CD4-positive, alpha-beta T cell treated with Interleukin-21 for 1 hour (primary cell): Measurements from ENCODE around the gene AFAP1.

Source experiments
- DNase-seq: peaks from one replicate; pipeline ENCODE4 v3.0.0-alpha.2; 2020

Gene AFAP1

DNA sequence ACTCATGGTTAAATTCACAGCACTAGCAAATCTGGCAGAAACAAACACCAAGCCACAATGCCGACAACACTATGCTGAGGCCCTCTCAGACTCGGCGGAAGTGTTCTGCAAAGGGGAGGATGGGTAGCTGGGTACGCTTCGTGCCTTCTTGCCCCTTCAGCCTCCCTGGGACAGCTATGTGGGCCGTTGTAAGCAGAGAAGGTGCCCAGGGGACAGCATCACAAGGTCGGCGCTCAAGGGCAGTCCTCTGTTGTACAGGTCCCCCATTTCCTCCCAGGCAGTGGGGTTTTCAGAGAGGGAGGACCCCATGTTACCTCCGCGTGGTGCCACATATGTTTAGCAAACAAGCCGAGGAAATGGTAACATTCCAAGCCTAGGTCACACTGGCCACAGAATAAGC, 173.6 kb downstream of the AFAP1 start:
- DNase-seq: no peak

DNA sequence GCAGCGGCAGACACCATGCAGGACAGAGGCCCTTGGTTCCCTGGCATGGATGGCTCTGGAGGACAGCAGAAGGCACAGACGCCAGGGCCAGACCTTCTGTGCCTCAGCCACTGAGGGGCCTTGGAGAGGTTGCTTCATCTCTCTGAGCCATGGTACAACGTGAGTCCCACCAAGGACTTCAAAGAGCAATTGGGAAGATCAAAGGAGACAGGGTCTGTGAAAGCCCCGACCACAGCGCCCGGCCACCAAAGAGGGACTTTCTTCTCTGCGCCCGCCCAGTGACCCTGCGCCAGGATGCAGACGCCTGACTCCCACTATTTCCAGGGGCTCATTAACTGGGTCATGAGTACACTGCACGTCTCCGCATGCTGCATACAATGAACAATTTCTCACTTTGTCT, 174.0 kb downstream of the AFAP1 start:
- no peak for DNase-seq

DNA sequence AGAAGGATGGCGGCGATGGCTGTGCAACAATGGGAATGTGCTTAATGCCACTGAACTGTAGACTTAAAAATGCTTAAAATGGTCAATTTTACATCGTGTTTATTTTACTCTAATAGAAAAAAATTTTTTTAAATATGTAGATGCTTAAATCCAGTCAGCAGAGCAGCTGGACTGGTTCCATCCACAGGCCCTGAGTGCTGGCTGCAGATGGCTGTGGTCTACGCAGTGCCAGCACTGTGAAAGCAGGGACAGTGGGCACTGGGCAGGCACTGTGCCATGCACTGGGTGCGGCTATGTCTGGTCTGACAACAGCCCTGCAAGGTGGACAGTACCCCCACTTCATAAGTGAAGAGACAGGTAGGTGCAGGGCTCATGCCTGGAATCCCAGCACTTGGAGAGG, 175.2 kb downstream of the AFAP1 start:
- no peak for DNase-seq

DNA sequence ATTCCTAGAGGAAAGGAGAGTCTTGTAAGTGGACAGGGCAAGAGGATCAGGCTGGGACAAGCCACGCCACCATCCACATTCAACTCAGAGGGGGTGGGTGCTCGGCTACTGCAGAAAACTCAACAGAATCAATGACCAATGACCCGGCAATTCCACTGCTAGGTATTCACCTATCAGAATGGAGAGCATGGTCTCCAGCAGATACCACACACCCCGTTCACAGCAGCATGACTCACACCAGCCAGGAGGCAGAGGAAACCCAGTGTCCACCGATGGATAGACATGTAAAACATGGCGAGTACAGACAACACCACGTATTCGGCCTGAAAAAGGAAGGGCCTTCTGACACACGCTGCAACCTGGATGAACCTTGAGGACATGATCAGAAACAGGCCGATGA, 175.9 kb downstream of the AFAP1 start:
- DNase-seq: no peak

DNA sequence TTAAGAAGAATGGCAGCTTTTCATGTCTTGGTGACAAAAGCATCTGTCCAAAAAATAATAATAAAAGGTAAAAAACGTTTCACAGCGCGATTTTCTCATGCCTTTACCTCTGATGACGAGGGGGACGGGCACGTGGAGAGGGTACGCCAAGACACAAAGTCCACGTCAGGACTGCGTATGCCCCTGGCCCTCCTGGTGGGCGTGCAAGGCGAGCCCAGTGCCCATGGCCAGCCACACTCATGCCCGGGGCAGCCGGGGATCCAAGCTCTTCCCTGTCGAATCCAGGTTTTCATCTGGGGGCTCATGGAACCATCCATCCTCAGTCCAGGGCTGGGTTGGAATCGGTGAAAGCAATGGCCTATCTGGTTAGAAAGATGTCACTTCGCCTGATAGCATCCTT, 176.6 kb downstream of the AFAP1 start:
- no peak for DNase-seq

DNA sequence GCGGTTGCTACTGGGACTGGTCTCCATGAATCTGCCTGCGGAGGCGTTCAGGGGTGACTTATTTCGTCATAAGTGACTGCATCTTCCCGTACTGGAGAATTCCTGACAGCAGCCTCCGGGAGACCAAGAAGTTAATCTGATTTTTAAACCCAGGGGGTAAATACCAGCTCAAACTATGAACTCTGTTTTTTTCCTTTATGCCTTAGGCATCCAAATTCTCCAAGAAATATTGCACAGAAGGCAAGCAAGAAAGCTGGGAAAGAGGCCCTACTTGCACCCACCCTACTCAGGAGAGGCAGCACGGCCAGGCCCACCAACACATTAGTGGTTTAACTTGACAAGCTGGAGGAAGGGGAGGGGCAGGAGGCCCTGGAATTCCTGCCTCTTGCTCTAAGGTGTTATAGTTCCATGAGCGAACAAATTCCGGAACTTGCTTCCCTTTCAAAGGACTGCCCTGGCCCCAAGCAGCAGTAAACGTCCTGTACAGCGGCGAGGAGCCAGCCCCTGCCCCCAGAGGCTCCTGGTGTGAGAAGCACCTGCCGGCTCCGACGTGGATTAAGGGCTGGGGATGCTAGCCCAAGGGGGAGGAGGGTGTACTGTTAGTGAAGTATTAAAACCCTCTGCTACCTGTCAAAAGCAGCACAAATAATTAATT, 177.2 kb downstream of the AFAP1 start:
- no peak for DNase-seq

DNA sequence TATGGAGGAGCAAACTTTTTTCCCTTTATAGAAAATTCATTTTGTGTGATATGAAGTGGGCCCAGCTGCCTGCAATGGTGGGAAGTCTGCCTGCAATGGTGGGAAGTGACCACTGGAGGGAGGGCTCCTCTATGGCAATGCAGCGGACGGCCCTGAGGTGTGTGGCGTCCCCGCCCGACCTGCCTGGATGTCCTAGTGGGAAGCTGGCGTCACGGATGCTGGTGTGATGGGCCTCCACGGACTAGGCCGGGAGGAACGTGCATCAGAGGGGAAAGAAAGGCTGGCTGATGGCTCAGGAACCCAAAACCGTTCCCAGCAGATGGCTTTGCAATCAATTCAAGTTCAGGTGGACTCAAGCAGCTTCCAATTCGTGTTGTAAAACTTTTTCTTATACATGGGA, 177.9 kb downstream of the AFAP1 start:
- DNase-seq: peak; percentile 52

DNA sequence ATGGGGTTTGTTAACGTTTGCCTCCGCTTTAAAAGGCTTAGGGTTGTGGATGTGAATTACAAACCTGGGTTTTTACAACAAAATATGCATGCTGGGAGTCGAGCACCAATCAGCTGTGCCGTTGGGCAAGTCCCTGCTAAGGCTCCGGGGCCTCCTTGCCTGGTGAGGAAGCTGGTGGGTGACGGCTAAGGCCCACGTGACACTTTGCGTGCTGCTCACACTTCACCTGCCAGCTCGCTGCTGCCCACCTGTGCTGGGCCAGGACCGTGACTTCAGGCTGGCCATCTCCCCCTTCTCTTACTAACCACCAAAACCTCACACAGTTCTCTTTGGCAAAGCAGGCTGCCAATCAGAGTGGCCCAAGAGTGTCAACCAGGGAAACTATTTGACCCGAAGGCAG, 178.3 kb downstream of the AFAP1 start:
- no peak for DNase-seq

DNA sequence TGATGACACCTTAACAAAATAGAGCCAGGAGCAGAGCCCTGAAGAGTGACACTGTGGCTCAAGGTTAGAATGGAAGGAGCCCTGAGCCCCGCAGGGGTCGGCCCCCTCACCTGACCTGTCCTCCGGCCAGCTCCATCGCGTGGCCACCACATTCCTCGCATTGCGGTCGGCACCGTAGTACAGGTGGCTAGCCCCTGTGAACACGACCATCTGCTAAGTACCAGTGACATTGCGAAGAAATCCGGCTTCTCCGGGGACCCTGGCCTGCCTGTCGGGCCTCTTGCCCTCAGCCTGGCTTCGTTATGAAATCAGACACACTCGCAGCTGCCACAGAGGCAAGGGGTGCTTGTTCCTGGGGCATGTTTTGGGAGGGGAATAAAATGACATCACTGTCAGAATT, 179.0 kb downstream of the AFAP1 start:
- DNase-seq: no peak

DNA sequence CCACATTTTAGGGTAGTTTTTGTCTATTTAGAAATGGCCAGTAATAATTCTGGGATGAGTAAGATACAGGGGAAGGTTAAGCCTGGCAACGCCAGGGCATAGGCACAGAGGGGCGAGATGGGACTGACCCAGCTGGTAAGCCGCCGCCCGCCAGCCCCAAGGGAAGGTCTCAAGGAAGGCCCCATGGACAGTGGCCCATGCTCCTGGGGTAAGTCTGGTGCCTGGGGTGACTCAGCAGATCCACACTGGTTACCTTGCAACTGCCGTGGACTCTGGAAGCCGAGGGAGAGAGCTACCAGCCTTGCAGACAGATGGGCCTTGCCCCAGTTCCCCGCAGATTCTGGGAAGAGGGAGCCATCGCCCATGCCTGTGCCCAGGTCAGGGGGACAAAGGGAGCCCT, 179.4 kb downstream of the AFAP1 start:
- DNase-seq: no peak

DNA sequence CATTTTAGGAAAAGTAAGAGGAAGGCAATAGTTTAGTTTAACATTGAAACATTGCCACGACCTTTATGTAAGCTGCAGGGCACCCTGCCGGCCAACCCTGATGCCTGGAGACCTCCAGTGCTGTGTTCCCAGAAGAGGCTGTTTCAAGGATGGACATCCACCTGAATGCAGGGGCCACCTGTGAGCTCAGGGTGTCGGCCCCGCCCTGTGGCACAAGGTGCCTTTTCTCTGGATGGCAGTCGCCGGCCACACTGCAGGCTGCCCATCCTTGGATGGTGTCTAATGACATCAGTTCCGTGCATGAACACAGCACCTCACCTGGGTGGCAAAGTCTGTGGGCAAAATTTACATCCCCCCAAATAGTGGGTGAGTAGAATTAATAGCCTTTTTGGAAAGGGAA, 180.0 kb downstream of the AFAP1 start:
- DNase-seq: no peak

DNA sequence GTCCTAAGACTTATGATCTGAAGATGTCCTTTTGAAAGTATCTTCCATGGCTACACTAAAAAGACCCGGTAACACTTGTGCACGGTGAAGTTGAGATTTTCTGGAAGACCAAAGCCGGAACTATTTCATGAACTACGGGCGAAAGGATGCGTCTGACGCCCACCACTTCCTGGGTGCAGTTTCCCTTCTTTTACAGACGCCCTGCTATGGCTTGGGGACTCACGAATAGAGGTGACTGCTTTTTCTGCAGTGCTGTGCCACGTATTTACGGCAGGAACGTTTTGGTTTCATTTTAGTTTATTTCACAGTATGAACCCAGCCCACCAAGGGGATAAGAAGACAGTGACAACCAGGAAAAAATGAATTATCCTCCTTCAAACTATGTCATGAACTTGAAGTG, 180.4 kb downstream of the AFAP1 start:
- DNase-seq: peak; percentile 82

DNA sequence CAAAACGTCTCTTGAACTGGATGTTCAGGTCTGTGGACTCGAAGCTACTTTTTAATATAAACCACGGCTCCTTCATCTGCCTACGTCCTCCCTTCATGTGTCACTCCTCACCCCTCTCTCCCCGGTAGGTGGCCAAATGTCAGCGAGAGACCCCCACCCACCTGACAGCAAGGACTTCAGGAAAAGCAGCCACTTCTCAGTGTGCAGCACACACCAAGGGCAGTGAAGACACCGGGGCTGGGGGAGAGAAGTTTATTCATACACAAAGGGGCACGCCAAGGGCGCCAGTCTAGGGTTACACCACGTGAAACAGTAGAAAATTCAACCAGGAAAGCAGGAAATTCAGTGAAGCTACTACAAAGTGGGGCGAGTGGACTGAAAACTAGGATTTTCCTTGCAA, 181.2 kb downstream of the AFAP1 start:
- DNase-seq: no peak

DNA sequence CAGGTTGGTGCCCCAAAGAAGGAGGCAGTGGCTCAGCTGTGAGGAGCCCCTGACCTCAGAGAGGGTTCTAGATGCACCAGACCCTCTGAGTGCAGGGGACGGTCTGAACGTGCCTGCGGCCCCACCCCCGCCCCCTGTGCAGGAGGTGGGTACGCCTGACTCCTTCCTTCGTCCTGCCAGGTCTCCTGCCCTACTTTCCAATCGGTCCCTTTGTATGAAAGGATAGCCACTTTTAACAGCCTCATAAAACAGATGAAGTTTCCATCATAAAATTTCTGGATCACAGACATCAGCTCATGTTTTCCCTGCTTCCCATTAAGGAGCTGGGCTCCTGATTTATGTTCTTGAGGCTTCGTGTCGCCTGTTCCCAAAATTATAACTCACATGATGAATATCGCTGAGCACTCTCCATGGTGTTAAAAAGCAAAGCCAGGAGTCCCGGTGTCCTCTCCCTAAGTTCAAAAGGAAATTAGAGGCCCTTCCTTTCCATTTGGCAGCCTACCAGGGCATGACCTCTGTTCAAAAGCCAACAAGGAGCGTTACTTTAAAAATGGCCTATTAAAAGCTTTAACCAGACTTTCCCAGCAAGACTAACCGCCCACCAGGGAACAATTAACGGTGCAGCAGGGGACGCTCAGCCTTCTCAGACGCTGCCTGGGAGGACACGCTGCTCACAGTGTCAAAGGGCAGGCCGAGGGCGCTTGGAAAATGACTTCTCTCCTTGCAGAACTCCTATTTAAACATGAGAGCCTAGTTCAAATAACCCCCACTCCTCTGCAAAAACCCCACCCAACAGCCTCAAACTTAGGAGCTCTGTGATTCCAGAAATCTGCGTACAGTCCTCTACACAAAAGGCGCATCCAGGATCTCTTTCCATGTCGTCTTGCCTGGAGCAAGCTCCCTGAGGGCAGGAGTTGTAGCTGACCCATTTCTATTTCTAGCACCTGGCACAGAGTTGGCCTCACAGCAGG, 181.9 kb downstream of the AFAP1 start:
- no peak for DNase-seq

DNA sequence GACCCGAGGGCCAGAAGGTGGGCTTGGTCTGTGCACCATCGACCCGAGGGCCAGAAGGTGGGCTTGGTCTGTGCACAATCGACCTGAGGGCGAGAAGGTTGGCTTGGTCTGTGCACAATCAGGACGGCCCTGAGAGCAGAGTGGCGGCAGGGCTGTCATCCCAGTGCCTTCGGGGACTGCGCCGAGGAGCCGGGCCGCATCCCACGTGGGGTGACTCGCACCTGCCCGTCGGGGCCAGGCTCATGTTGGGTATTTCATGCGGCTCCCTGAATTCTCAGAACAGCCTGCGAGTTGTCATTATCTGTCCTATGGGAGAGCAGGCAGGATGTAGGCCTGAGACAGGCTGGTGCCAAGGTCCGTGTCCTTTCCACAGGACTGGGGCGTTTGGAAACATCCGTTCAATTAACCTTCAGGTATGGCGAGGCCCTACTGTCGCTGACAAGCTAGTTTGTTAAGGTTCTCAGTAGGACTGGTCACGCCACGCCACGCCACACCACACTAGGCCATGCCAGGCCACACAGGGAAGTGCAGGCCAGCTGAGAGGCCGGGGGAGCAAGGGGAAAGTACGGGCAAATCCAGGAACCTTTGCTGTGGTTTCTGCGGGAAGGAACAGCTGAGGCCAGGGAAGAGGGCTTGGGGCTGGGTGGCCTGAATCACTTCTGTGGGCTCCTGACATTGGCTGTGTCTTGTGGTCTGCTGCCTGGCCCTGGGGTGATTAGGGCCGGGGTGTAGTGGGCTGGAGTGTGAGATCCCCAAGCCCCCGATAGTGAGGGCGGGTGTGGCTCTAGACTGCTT, 182.9 kb downstream of the AFAP1 start:
- DNase-seq: no peak

DNA sequence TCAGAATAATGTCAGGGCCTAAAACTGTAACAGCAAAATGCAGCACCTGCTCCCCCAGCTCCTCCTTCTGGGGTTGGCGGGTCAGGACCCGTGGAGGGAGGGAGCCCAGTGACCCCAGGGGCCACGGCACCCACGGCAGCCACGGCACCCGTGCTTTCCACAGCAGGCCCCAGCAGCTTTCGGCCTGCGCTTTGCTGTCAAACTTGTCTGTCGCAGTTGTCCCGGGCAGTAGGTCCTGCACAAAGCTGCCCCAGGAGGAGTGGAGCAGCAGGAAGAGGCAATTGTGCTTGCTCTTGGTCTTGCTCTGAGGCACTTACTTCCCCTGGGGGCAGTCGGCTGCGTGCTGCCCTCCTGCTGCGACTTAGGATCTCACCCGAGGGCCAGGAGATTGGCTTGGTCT, 183.6 kb downstream of the AFAP1 start:
- DNase-seq: no peak

DNA sequence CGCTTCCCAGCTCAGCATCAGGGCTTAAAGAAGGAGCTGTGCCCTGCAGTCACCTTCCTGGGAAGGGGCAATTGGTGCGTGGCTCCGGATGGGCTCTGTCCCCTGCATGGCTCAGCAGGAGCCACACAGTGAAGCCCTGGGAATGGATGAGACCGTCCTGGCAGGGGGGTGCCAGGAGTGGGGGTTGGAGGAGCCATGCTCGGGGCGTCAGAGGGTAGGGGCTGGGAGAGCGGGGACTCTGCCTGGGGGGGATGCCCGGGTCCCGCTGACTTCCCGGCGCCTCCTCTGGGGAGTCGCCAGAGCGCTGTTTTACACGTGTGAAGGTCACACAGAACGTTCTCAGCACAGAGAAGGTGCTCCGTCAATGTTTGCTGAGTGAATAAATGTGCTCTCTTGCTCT, 184.1 kb downstream of the AFAP1 start:
- no peak for DNase-seq

DNA sequence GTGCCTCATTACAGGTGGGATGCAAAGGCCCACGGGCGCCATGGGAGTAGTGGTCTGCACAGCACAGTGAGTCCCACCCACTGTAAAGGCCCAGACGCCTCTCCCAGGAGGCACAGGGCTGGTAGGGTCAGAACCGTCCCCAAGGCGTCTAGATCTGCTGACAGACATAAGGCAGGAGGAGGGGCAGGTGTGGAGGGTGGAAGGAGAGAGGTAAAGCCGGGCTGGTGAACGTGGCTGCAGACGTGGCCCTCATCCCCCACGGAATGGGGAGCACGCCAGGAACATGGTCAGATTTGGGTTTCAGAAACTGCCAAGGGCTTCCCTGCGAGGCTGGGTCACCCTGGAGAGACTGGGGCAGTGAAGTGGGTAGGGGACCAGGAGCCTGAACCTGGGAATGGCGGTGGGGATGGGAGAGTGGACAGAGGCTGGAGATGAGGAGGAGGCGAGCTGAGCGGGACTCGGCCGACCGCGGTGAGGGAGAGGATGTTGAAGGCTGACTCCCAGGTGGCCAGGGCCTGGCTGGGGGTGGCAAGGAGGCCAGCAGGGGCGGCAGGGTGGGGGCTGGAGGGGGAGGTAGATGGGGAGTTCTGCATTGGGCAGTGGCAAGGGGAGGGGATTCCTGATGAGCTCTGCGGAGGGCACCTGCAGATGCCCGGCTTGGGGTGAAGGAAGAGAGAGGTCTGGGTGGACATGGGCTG, 184.9 kb downstream of the AFAP1 start:
- no peak for DNase-seq

DNA sequence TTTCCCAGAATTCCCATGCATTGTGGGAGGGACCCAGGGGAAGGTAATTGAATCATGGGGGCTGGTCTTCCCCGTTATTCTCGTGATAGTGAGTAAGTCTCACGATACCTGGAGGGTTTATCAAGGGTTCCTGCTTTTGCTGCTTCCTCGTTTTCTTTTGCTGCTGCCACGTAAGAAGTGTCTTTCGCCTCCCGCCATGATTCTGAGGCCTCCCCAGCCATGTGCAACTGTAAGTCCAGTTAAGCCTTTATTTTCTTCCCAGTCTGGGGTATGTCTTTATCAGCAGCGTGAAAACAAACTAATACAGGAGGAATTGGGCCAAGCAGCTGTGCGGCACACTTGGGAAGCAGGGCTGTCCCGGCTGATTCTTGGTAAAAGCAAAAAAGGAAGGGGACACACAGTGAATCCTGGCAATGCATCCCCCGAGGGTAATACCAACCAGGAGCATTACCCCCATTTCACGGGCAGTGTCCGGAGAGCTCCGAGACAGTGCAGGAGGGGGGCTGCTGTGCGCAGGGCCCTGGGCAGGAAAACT, 185.7 kb downstream of the AFAP1 start:
- DNase-seq: no peak

DNA sequence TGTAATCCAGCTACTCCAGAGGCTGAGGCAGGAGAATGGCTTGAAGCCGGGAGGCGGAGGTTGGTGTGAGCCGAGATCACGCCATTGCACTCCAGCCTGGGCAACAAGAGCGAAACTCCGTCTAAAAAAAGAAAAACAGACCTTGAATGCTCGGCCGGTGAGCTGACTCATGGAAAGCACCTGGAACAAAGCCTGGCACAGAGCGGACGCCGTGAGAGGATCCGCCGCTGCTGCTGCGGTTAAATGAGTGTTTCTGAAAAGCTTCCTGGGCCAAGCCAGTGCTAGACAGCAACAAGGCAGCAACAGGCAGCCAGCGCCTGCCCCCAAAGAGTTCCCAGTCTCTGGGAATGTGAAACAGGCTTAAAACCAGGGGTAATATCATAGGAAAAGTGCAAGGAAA, 186.4 kb downstream of the AFAP1 start:
- no peak for DNase-seq

DNA sequence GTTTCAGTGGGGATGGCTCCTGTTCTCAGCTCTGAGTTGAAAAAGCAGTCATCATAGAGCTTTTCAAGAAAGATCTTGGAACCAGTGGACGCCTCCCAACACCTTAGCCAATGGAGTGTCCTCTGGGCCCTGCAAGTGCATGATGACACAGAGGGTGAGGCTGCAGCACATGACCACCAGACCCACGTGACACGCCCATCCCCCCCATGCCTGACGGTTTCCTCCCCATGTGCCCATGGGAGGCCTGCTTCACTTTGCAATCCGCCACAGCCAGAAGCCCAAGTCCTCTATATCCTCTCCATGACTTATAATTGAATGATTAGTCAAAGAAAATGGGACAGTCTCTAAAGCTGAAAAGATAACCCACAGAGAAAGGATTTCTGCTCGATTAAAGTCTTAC, 187.0 kb downstream of the AFAP1 start:
- DNase-seq: no peak

DNA sequence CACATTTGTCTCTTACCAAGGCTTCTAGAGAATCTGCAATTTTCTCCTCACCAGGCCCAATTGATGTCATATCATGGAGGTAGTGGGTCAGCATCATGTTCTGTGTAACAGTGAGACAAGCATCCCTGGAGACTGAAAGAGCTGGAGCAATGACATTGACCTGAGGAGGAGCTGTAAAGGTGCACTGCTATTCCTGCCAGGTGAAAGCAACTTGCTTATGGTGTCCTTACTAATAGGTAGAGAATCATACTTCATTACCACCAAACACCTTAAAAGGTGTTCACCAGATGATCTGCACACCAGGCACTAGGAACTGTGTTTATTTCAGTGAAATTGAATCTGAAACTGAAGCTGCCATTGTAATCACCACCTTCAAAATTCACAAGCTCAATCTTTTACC, 188.7 kb downstream of the AFAP1 start:
- no peak for DNase-seq

DNA sequence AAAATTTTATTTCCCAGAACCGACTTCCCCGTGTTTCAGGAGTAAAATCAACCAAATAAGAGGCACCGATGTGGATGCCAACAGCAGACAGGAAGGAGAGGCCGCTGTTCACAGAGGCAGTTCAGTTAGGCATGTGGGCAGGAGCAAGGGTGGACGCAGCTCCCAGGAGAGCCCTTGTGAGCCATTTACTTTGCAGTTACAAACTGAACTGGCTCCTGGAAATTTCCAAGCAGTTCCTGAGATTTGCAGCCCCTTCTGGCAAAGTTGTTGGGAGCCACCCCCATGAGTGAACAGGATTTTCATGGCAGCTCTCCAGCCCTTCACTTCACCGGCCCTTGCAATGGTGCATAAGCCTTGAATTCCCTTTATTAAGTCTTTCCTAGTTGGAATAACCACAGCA, 189.1 kb downstream of the AFAP1 start:
- DNase-seq: no peak
